Measurements from ENCODE around the gene TOGARAM1.

TOGARAM1 gene

DNA sequence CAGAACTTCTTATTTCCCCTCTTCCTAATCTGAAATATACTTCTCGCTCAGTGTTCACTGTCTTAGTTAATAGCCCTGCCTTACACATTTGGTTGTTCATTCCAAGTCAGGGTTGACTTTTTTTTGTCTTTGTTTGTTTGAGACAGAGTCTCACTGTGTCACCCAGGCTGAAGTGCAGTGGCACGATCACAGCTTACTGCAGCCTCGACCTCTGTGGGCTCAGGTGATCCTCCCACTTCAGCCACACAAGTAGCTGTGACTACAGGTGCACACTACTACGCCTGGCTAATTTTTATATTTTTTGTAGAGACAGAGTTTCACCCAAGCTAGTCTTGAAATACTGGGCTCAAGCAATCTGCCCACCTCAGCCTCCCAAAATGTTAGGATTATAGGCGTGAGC, 79.7 kb downstream of the TOGARAM1 start:
- WGBS = 97% methylated on average over 5 of the region's 5 CpGs
- H2BK12ac ChIP-seq (ENCODE audit: low read length in 2 of 2) = no peak overlapping the region

DNA sequence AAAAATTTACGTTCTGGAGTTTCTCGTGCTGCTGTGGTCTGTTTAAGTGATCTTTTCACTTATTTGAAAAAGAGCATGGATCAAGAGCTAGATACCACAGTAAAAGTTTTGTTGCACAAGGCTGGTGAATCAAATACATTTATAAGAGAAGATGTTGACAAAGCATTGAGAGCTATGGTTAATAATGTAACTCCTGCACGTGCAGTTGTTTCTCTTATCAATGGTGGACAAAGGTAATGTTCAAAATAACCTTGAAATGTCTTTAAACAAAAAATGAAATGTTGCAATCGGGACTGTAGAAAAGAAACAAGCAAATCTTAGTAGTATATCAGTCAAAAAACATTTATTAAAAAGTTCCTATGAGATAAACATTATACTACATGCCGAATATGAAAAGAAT, 82.6 kb downstream of the TOGARAM1 start:
- DNase-seq = no peak
- Histone ChIP-seq H3K27ac (ENCODE audit: low read length, poor library complexity, severe bottlenecking) (no peak overlapping the region), H4K91ac (ENCODE audit: low read length) (no peak overlapping the region), H3K4me3 (ENCODE audit: insufficient read depth in 1 of 2, low read depth in 1 of 2, low read length in 2 of 2) (no peak overlapping the region), H3K4ac (ENCODE audit: low read depth in 1 of 2, low read length in 2 of 2) (no peak overlapping the region), H3K36me3 (ENCODE audit: control insufficient read depth in 1 of 2, insufficient read depth in 2 of 2, low read depth in 1 of 2, low read length in 2 of 2) (peaks cover 14 to 43% of the 10 kb centered on the region in 2 experiments), H4K8ac (ENCODE audit: low read length) (no peak overlapping the region), H3K23ac (ENCODE audit: low read length in 2 of 2) (no peak overlapping the region), H3K9ac (ENCODE audit: low read length) (no peak overlapping the region), H3K27me3 (ENCODE audit: control insufficient read depth in 1 of 2, insufficient read depth in 1 of 2, low read length in 2 of 2) (no peaks in the 10 kb centered on the region), H3K4me2 (ENCODE audit: low read length, poor library complexity, severe bottlenecking) (no peak overlapping the region), H3K18ac (ENCODE audit: low read depth in 1 of 2, low read length in 2 of 2) (no peak overlapping the region), H2AK5ac (ENCODE audit: low read length, severe bottlenecking) (no peak overlapping the region), H2BK15ac (ENCODE audit: low read depth, poor library complexity, severe bottlenecking) (no peak overlapping the region), H2BK5ac (ENCODE audit: low read depth, low read length, poor library complexity, severe bottlenecking) (no peak overlapping the region), H2BK12ac (ENCODE audit: low read length in 2 of 2) (no peak overlapping the region), H2AFZ (ENCODE audit: low read depth, low read length) (no peak overlapping the region), H3K9me3 (ENCODE audit: control insufficient read depth, low read length) (no peaks in the 10 kb centered on the region), H3K4me1 (ENCODE audit: control insufficient read depth, insufficient read depth, low read depth, low read length) (no peaks in the 10 kb centered on the region), H2BK120ac (ENCODE audit: low read depth, low read length) (no peak overlapping the region), H3K14ac (ENCODE audit: low read length in 2 of 2) (no peak overlapping the region), H3K79me1 (replicated peaks; ENCODE audit: low read length, poor library complexity, severe bottlenecking) (no peaks in the 10 kb centered on the region)
- WGBS = 96% methylated on average over 3 of the region's 5 CpGs

More for the DNA sequence above, 79.7 kb downstream of the TOGARAM1 start:
- no peak overlapping the region for H2AFZ ChIP-seq (ENCODE audit: low read depth, low read length)
- H3K4ac ChIP-seq (ENCODE audit: low read depth in 1 of 2, low read length in 2 of 2) = no peak overlapping the region
- H2BK5ac ChIP-seq (ENCODE audit: low read depth, low read length, poor library complexity, severe bottlenecking) = no peak overlapping the region
- H3K4me3 ChIP-seq (ENCODE audit: insufficient read depth in 1 of 2, low read depth in 1 of 2, low read length in 2 of 2) = no peak overlapping the region
- no peak overlapping the region for H2BK15ac ChIP-seq (ENCODE audit: low read depth, poor library complexity, severe bottlenecking)
- no peak overlapping the region for H3K14ac ChIP-seq (ENCODE audit: low read length in 2 of 2)
- H3K4me2 ChIP-seq (ENCODE audit: low read length, poor library complexity, severe bottlenecking) = no peak overlapping the region
- H3K27me3 ChIP-seq (ENCODE audit: control insufficient read depth in 1 of 2, insufficient read depth in 1 of 2, low read length in 2 of 2) = no peaks in the 10 kb centered on the region
- no peak for DNase-seq
- H3K4me1 ChIP-seq (ENCODE audit: control insufficient read depth, insufficient read depth, low read depth, low read length) = no peaks in the 10 kb centered on the region
- no peaks in the 10 kb centered on the region for H3K9me3 ChIP-seq (ENCODE audit: control insufficient read depth, low read length)
- no peak overlapping the region for H2BK120ac ChIP-seq (ENCODE audit: low read depth, low read length)
- H2AK5ac ChIP-seq (ENCODE audit: low read length, severe bottlenecking) = no peak overlapping the region
- no peak overlapping the region for H4K8ac ChIP-seq (ENCODE audit: low read length)
- H4K91ac ChIP-seq (ENCODE audit: low read length) = no peak overlapping the region
- no peak overlapping the region for H3K9ac ChIP-seq (ENCODE audit: low read length)
- peaks cover 2% of the 10 kb centered on the region for H3K79me1 ChIP-seq (replicated peaks; ENCODE audit: low read length, poor library complexity, severe bottlenecking)
- no peak overlapping the region for H3K27ac ChIP-seq (ENCODE audit: low read length, poor library complexity, severe bottlenecking)
- peaks cover 27 to 60% of the 10 kb centered on the region in 2 experiments for H3K36me3 ChIP-seq (ENCODE audit: control insufficient read depth in 1 of 2, insufficient read depth in 2 of 2, low read depth in 1 of 2, low read length in 2 of 2)
- H3K23ac ChIP-seq (ENCODE audit: low read length in 2 of 2) = no peak overlapping the region
- no peak overlapping the region for H3K18ac ChIP-seq (ENCODE audit: low read depth in 1 of 2, low read length in 2 of 2)

DNA sequence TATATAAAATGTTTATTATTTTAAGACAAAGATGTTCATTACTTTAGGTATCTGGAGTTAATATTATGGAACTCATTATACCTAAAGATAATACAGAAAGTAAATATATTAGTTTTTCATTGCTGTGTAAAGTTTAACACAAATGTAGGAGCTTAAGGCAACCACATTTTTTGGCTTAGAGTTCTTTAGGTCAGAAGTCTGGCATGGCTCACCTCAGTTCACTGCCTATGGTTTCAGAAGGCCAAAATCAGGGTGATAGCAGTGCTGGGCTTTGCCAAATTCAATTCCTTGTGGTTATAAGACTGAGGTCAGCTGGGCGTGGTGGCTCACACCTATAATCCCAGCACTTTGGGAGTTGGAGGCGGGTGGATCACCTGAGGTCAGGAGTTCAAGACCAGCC, 86.4 kb downstream of the TOGARAM1 start:
- H3K4ac ChIP-seq (ENCODE audit: low read depth in 1 of 2, low read length in 2 of 2) = no peak overlapping the region
- H3K4me2 ChIP-seq (ENCODE audit: low read length, poor library complexity, severe bottlenecking) = no peak overlapping the region
- no peak overlapping the region for H2BK12ac ChIP-seq (ENCODE audit: low read length in 2 of 2)
- DNase-seq = no peak
- no peak overlapping the region for H3K4me3 ChIP-seq (ENCODE audit: insufficient read depth in 1 of 2, low read depth in 1 of 2, low read length in 2 of 2)
- no peak overlapping the region for H2BK5ac ChIP-seq (ENCODE audit: low read depth, low read length, poor library complexity, severe bottlenecking)
- no peaks in the 10 kb centered on the region for H3K79me1 ChIP-seq (replicated peaks; ENCODE audit: low read length, poor library complexity, severe bottlenecking)
- WGBS = 92% methylated on average over 1 of the region's 2 CpGs
- no peak overlapping the region for H2AFZ ChIP-seq (ENCODE audit: low read depth, low read length)
- H3K27ac ChIP-seq (ENCODE audit: low read length, poor library complexity, severe bottlenecking) = no peak overlapping the region
- H4K8ac ChIP-seq (ENCODE audit: low read length) = no peak overlapping the region
- no peak overlapping the region for H2BK15ac ChIP-seq (ENCODE audit: low read depth, poor library complexity, severe bottlenecking)
- no peak overlapping the region for H2BK120ac ChIP-seq (ENCODE audit: low read depth, low read length)
- H4K91ac ChIP-seq (ENCODE audit: low read length) = no peak overlapping the region
- H3K36me3 ChIP-seq (ENCODE audit: control insufficient read depth in 1 of 2, insufficient read depth in 2 of 2, low read depth in 1 of 2, low read length in 2 of 2) = peaks cover 12 to 53% of the 10 kb centered on the region in 2 experiments
- no peak overlapping the region for H2AK5ac ChIP-seq (ENCODE audit: low read length, severe bottlenecking)
- H3K9ac ChIP-seq (ENCODE audit: low read length) = no peak overlapping the region
- no peaks in the 10 kb centered on the region for H3K9me3 ChIP-seq (ENCODE audit: control insufficient read depth, low read length)
- no peak overlapping the region for H3K14ac ChIP-seq (ENCODE audit: low read length in 2 of 2)
- no peak overlapping the region for H3K18ac ChIP-seq (ENCODE audit: low read depth in 1 of 2, low read length in 2 of 2)
- no peak overlapping the region for H3K23ac ChIP-seq (ENCODE audit: low read length in 2 of 2)
- no peaks in the 10 kb centered on the region for H3K4me1 ChIP-seq (ENCODE audit: control insufficient read depth, insufficient read depth, low read depth, low read length)
- no peaks in the 10 kb centered on the region for H3K27me3 ChIP-seq (ENCODE audit: control insufficient read depth in 1 of 2, insufficient read depth in 1 of 2, low read length in 2 of 2)

DNA sequence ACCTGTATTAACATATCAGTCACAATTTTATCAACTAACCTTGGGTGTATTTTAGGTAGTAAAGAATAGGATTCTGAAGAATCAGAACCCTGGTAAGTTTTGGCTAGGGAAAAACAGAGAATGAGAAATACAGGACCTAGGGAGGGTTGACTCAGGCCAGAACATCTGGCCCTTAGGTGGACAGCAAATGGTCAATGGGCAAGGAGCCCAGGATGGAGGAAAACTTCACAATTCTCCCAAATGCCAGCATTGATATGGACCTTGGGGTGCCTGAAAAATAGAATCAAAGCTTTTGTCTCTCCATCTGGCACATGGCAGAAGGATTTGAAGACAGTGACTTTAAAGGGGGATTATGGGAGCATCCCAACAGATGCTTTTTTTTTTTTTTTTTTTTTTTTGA, 89.2 kb downstream of the TOGARAM1 start:
- no peak overlapping the region for H3K18ac ChIP-seq (ENCODE audit: low read depth in 1 of 2, low read length in 2 of 2)
- H2BK12ac ChIP-seq (ENCODE audit: low read length in 2 of 2) = no peak overlapping the region
- no peak overlapping the region for H4K91ac ChIP-seq (ENCODE audit: low read length)
- H2AK5ac ChIP-seq (ENCODE audit: low read length, severe bottlenecking) = no peak overlapping the region
- H3K4ac ChIP-seq (ENCODE audit: low read depth in 1 of 2, low read length in 2 of 2) = no peak overlapping the region
- peaks cover 9 to 56% of the 10 kb centered on the region in 2 experiments for H3K36me3 ChIP-seq (ENCODE audit: control insufficient read depth in 1 of 2, insufficient read depth in 2 of 2, low read depth in 1 of 2, low read length in 2 of 2)
- no peak overlapping the region for H2BK15ac ChIP-seq (ENCODE audit: low read depth, poor library complexity, severe bottlenecking)
- no peak overlapping the region for H3K27ac ChIP-seq (ENCODE audit: low read length, poor library complexity, severe bottlenecking)
- H2BK120ac ChIP-seq (ENCODE audit: low read depth, low read length) = no peak overlapping the region
- no peaks in the 10 kb centered on the region for H3K27me3 ChIP-seq (ENCODE audit: control insufficient read depth in 1 of 2, insufficient read depth in 1 of 2, low read length in 2 of 2)
- H3K4me3 ChIP-seq (ENCODE audit: insufficient read depth in 1 of 2, low read depth in 1 of 2, low read length in 2 of 2) = no peak overlapping the region
- H3K9me3 ChIP-seq (ENCODE audit: control insufficient read depth, low read length) = peaks cover 4% of the 10 kb centered on the region
- no peak overlapping the region for H3K14ac ChIP-seq (ENCODE audit: low read length in 2 of 2)
- H3K23ac ChIP-seq (ENCODE audit: low read length in 2 of 2) = no peak overlapping the region
- H2BK5ac ChIP-seq (ENCODE audit: low read depth, low read length, poor library complexity, severe bottlenecking) = no peak overlapping the region
- no peak overlapping the region for H4K8ac ChIP-seq (ENCODE audit: low read length)
- H2AFZ ChIP-seq (ENCODE audit: low read depth, low read length) = no peak overlapping the region
- H3K4me1 ChIP-seq (ENCODE audit: control insufficient read depth, insufficient read depth, low read depth, low read length) = no peaks in the 10 kb centered on the region
- peaks cover 2% of the 10 kb centered on the region for H3K79me1 ChIP-seq (replicated peaks; ENCODE audit: low read length, poor library complexity, severe bottlenecking)
- no peak for DNase-seq
- no peak overlapping the region for H3K9ac ChIP-seq (ENCODE audit: low read length)
- H3K4me2 ChIP-seq (ENCODE audit: low read length, poor library complexity, severe bottlenecking) = no peak overlapping the region

Measured in mesenchymal stem cell (in vitro differentiated cells and primary cell).